ENCODE measurements around the gene SCMH1. TPM values are rescaled to one million over a fixed set of nuclear protein-coding genes. Genes with fewer than 3 reads are reported as not detected.

Gene SCMH1
- total and polyA plus RNA-seq, 9 donors = 32.8 to 80.2 (median 49.8) TPM

DNA sequence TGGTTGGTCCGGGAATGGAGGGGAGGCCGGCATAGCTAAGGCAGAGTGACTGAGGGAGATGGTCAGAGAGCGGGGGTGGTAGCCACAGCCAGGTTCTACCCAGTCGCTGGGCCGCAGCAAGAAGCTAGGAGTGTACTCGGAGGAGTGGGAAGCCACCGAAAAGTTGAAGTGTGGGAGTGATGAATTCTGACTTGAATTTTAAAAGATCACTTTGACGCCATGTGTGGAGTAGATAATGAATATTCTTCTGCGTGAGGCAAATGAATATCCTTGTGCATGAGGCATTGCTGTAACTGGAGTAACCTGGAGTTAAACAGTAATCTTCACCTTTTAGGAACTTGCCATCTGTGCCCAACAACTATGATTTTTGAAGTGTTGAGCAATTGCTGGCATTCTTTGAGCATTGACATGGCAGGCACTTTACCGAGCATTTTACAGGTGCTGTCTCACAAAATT lies 255.8 kb downstream of the SCMH1 start:
- peaks cover 14% of the 10 kb centered on the region for H3K4me1 ChIP-seq (ENCODE audit: insufficient read depth)
- DNase-seq = no peak
- intact Hi-C loops (cut with DNase I) = no loop called here
- no peaks in the 10 kb centered on the region for H3K36me3 ChIP-seq
- H3K27ac ChIP-seq = no peak overlapping the region
- TF ChIP-seq, protein P1, sequence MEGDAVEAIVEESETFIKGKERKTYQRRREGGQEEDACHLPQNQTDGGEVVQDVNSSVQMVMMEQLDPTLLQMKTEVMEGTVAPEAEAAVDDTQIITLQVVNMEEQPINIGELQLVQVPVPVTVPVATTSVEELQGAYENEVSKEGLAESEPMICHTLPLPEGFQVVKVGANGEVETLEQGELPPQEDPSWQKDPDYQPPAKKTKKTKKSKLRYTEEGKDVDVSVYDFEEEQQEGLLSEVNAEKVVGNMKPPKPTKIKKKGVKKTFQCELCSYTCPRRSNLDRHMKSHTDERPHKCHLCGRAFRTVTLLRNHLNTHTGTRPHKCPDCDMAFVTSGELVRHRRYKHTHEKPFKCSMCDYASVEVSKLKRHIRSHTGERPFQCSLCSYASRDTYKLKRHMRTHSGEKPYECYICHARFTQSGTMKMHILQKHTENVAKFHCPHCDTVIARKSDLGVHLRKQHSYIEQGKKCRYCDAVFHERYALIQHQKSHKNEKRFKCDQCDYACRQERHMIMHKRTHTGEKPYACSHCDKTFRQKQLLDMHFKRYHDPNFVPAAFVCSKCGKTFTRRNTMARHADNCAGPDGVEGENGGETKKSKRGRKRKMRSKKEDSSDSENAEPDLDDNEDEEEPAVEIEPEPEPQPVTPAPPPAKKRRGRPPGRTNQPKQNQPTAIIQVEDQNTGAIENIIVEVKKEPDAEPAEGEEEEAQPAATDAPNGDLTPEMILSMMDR (IDR thresholded peaks at IDR 0.05) = no peak
- TF ChIP-seq EP300 (IDR thresholded peaks at IDR 0.05) = no peak
- no peak for TF ChIP-seq POLR2A (IDR thresholded peaks at IDR 0.05)
- no peaks in the 10 kb centered on the region for H3K9me3 ChIP-seq
- no peak overlapping the region for H3K4me3 ChIP-seq
- no peaks in the 10 kb centered on the region for H3K27me3 ChIP-seq
- 84 to 93% (median 88%) methylated on average over 10 of the region's 10 CpGs for WGBS, 3 donors

DNA sequence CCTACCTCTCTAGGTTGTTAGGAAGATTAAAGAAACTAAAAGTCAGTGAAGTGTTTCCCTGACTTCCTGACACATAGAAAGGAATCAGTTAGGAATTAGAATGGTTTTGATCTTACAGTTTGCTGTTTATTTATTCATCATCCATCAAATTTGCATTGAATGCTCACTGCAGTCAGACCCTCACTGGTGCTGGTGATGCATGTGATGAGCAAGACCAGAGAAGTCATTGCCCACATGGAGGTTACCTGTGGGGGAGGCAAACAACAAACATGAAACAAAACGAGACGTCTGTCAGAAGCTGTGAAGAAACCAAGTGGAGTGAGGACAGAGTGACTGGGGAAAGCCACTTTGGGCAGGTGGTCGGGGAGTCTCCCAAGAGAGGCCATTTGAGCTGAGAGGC lies 256.2 kb downstream of the SCMH1 start:
- no peaks in the 10 kb centered on the region for H3K36me3 ChIP-seq
- no peak for DNase-seq
- WGBS, 3 donors = 78 to 92% (median 89%) methylated on average over 3 of the region's 3 CpGs
- no peak overlapping the region for H3K27ac ChIP-seq
- peaks cover 14% of the 10 kb centered on the region for H3K4me1 ChIP-seq (ENCODE audit: insufficient read depth)
- intact Hi-C loops (cut with DNase I) = no loop called here
- no peak overlapping the region for H3K4me3 ChIP-seq
- H3K27me3 ChIP-seq = no peaks in the 10 kb centered on the region
- no peak for TF ChIP-seq POLR2A (IDR thresholded peaks at IDR 0.05)
- TF ChIP-seq, protein P1 (IDR thresholded peaks at IDR 0.05) = no peak
- TF ChIP-seq EP300 (IDR thresholded peaks at IDR 0.05) = no peak
- no peaks in the 10 kb centered on the region for H3K9me3 ChIP-seq

DNA sequence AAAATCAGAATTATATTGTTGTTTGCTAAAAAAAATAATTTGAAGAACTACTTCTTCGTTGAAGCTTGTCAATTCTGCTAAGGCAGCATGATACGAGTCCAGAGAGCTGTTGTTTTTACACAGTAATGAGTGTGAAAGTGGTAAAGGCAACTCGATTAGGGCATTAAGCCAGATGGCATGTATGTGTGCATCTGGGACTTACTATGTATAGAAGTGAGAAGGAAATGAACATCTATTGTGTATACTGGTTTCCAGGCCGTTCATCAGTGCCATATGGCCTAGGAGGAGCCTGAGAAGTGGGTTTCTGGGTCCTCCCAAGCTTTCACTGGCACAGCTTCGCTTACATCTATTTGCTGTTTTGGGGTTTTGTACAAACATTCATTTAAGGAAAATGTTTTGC lies 256.9 kb downstream of the SCMH1 start:
- H3K4me1 ChIP-seq (ENCODE audit: insufficient read depth) = peaks cover 19% of the 10 kb centered on the region
- H3K36me3 ChIP-seq = no peaks in the 10 kb centered on the region
- no peaks in the 10 kb centered on the region for H3K9me3 ChIP-seq
- H3K27ac ChIP-seq = no peak overlapping the region
- H3K4me3 ChIP-seq = no peak overlapping the region
- WGBS, 3 donors = 62 to 73% (median 68%) methylated on average over 5 of the region's 5 CpGs
- H3K27me3 ChIP-seq = no peaks in the 10 kb centered on the region
- no peak for DNase-seq
- no peak for TF ChIP-seq EP300 (IDR thresholded peaks at IDR 0.05)
- TF ChIP-seq POLR2A (IDR thresholded peaks at IDR 0.05) = no peak
- TF ChIP-seq, protein P1 (IDR thresholded peaks at IDR 0.05) = no peak
- intact Hi-C loops (cut with DNase I) = no loop called here

DNA sequence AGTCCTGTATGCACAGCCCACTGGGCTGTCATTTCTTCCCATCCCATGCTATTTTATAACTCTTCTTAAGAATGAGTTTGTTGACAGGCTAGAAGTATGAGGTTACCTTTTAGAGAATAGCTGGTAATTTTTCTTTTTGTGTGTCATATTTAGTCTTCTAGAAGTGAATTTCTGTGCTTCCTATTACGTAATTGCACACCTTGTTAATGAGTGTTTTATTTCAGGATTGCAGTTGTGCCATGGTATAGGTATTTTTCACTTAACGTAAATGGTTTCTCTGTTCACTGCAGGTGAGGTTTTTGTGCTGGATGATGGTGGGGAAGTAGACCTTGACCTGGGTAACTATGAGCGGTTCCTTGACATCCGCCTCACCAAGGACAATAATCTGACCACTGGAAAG lies 257.6 kb downstream of the SCMH1 start:
- TF ChIP-seq EP300 (IDR thresholded peaks at IDR 0.05) = no peak
- DNase-seq = no peak
- Histone ChIP-seq H3K9me3 (no peaks in the 10 kb centered on the region), H3K27me3 (no peaks in the 10 kb centered on the region), H3K4me3 (no peak overlapping the region), H3K36me3 (no peaks in the 10 kb centered on the region), H3K4me1 (ENCODE audit: insufficient read depth) (peaks cover 19% of the 10 kb centered on the region), H3K27ac (no peak overlapping the region)
- WGBS, 3 donors = 91 to 97% (median 97%) methylated on average over 4 of the region's 4 CpGs
- intact Hi-C loops (cut with DNase I) = no loop called here

DNA sequence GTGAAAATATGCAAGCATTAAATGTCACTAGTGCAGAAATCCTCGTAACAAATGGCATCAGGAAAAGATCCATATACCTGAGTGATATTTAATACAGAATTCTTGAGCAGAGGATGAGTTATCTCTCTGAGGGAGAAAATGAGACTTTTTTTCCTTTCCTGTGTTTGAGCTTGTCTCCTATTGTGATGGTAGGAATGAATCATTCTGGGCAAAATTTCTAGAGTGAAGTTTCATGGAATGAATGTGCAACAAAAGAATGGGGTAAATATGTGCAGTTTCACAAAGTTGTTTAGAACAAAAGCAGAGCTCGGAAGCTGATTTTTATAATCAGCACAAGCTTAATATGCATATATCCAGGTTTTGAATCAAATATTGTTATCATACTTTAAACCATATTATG lies 258.0 kb downstream of the SCMH1 start:
- Histone ChIP-seq H3K36me3 (no peaks in the 10 kb centered on the region), H3K4me3 (no peak overlapping the region), H3K27ac (no peak overlapping the region), H3K27me3 (no peaks in the 10 kb centered on the region), H3K4me1 (ENCODE audit: insufficient read depth) (peaks cover 22% of the 10 kb centered on the region), H3K9me3 (no peaks in the 10 kb centered on the region)
- WGBS, 3 donors = 64 to 80% (median 71%) methylated on average over 2 of the region's 2 CpGs
- intact Hi-C loops (cut with DNase I) = no loop called here
- TF ChIP-seq POLR2A (IDR thresholded peaks at IDR 0.05) (no peak), EP300 (IDR thresholded peaks at IDR 0.05) (no peak)
- TF ChIP-seq, protein P1 (IDR thresholded peaks at IDR 0.05) = no peak
- DNase-seq = no peak
